Naive B cell (primary cell): ENCODE measurements around the gene DDX19B. TPM values are rescaled to one million over a fixed set of nuclear protein-coding genes. Genes with fewer than 3 reads are reported as not detected.
A peak's percentile ranks its signal among the peaks of the same experiment; 100 is the strongest.
"Not testable (repeated sequence)": the region's sequence is repeated elsewhere in the genome, so short reads cannot be mapped to it uniquely, and the experiment has no call there.

ENCODE experiments used
- ATAC-seq, 2 donors: fragments of 150-1000 bp; cut with Tn5 transposase; 2 replicates each; pipeline ENCODE4 v1.10.0; 2021; ENCODE audit warnings: low read depth in 2 of 2, mild to moderate bottlenecking in 2 of 2, moderate library complexity in 2 of 2
- DNase-seq: peaks from one replicate; pipeline ENCODE4 v3.0.0; 2022
- H3K27ac Mint-ChIP-seq, 6 donors: one replicate each; pipeline ENCODE4 v1.8.0; 2020 to 2022; ENCODE audit warnings: mild to moderate bottlenecking in 6 of 6, mixed read lengths in 6 of 6, moderate library complexity in 5 of 6, inconsistent platforms in 2 of 6
- H3K27me3 Mint-ChIP-seq, 3 donors: one replicate each; pipeline ENCODE4 v1.8.0; 2021 to 2022; ENCODE audit warnings: mixed read lengths in 3 of 3, mild to moderate bottlenecking in 1 of 3
- H3K36me3 Mint-ChIP-seq, 2 donors: one replicate each; pipeline ENCODE4 v1.8.0; 2020 to 2022; ENCODE audit warnings: mixed read lengths in 2 of 2, inconsistent platforms in 1 of 2, mild to moderate bottlenecking in 1 of 2
- H3K4me1 Mint-ChIP-seq, 3 donors: one replicate each; pipeline ENCODE4 v1.8.0; 2020 to 2022; ENCODE audit warnings: mixed read lengths in 3 of 3, inconsistent platforms in 1 of 3, mild to moderate bottlenecking in 1 of 3, moderate library complexity in 1 of 3
- H3K4me3 Mint-ChIP-seq, 8 donors: one replicate each; pipeline ENCODE4 v1.8.0; 2020 to 2022; ENCODE audit warnings: mild to moderate bottlenecking in 8 of 8, mixed read lengths in 8 of 8, moderate library complexity in 8 of 8, inconsistent platforms in 2 of 8
- H3K9me3 Mint-ChIP-seq, 7 donors: one replicate each; pipeline ENCODE4 v1.8.0; 2020 to 2022; ENCODE audit warnings: mixed read lengths in 7 of 7, mild to moderate bottlenecking in 5 of 7, inconsistent platforms in 2 of 7, moderate library complexity in 1 of 7
- polyA plus RNA-seq, 6 donors: library from polyadenylated mRNA; unstranded; fragments of 300-500 nt; fragmentation: Illumina TruSeq; gene quantifications; one replicate each; pipeline ENCODE4 v1.2.3, GENCODE V29; 2021; ENCODE audit warnings: low read depth in 6 of 6

DDX19B gene
- polyA plus RNA-seq, 6 donors from 2014 or later: 33.8 to 54.6 (median 37.8) TPM

GRCh38 chr16:70258946-70259345 lies 40.0 kb upstream of the DDX19B start:
- Mint-ChIP-seq H3K27ac (no peak overlapping the region), H3K36me3 (peaks cover 3 to 6% of the 10 kb centered on the region in 2 donors), H3K4me1 (no peaks in the 10 kb centered on the region), H3K4me3 (no peak overlapping the region), H3K9me3 (no peaks in the 10 kb centered on the region), H3K27me3 (no peaks in the 10 kb centered on the region)
- DNase-seq (no peak), ATAC-seq (no peak)

- ATAC-seq: not testable (repeated sequence)
Measured at GRCh38 chr16:70259903-70260302, 39.1 kb upstream of the DDX19B start.

GRCh38 chr16:70267516-70267915 lies 31.5 kb upstream of the DDX19B start:
- Mint-ChIP-seq H3K27me3 (no peaks in the 10 kb centered on the region), H3K9me3 (no peaks in the 10 kb centered on the region), H3K4me1 (no peaks in the 10 kb centered on the region), H3K36me3 (peaks cover 7 to 22% of the 10 kb centered on the region in 2 donors), H3K27ac (peak overlapping the region in 1 of 6 donors; percentile 51), H3K4me3 (no peak overlapping the region)
- no peak for DNase-seq
- ATAC-seq: peak in 1 of 2 donors; percentile 32

More at GRCh38 chr16:70259903-70260302, 39.1 kb upstream of the DDX19B start:
- not testable (repeated sequence) for DNase-seq, H3K36me3 Mint-ChIP-seq, H3K4me1 Mint-ChIP-seq, H3K4me3 Mint-ChIP-seq, H3K9me3 Mint-ChIP-seq, H3K27me3 Mint-ChIP-seq
- peak overlapping the region in 1 of 6 donors; percentile 9 for H3K27ac Mint-ChIP-seq

- not testable (repeated sequence) for DNase-seq, H3K4me1 Mint-ChIP-seq, H3K27me3 Mint-ChIP-seq, H3K9me3 Mint-ChIP-seq, ATAC-seq, H3K4me3 Mint-ChIP-seq
- Mint-ChIP-seq H3K36me3 (peaks cover 6 to 22% of the 10 kb centered on the region in 2 donors), H3K27ac (peak overlapping the region in 1 of 6 donors; percentile 51)
Measured at GRCh38 chr16:70267922-70268321, 31.1 kb upstream of the DDX19B start.

GRCh38 chr16:70269471-70269870 lies 29.5 kb upstream of the DDX19B start:
- H3K9me3 Mint-ChIP-seq: no peaks in the 10 kb centered on the region
- H3K27ac Mint-ChIP-seq: peak overlapping the region in 1 of 6 donors; percentile 57
- H3K36me3 Mint-ChIP-seq: peaks cover 6 to 22% of the 10 kb centered on the region in 2 donors

GRCh38 chr16:70270176-70270575 lies 28.8 kb upstream of the DDX19B start:
- H3K27ac Mint-ChIP-seq: peak overlapping the region in 1 of 6 donors; percentile 13
- DNase-seq (no peak), ATAC-seq (no peak)
- no peaks in the 10 kb centered on the region for H3K27me3 Mint-ChIP-seq
- H3K36me3 Mint-ChIP-seq: peaks cover 6 to 22% of the 10 kb centered on the region in 2 donors
- H3K4me1 Mint-ChIP-seq: peaks cover 0 to 3% (median 0%) of the 10 kb centered on the region in 3 donors
- H3K4me3 Mint-ChIP-seq: no peak overlapping the region
- H3K9me3 Mint-ChIP-seq: no peaks in the 10 kb centered on the region

More at GRCh38 chr16:70269471-70269870, 29.5 kb upstream of the DDX19B start:
- no peak overlapping the region for H3K4me3 Mint-ChIP-seq
- DNase-seq: no peak
- no peak for ATAC-seq
- H3K27me3 Mint-ChIP-seq: no peaks in the 10 kb centered on the region
- peaks cover 0 to 3% (median 0%) of the 10 kb centered on the region in 3 donors for H3K4me1 Mint-ChIP-seq

GRCh38 chr16:70271696-70272095 lies 27.3 kb upstream of the DDX19B start:
- peaks cover 0 to 3% (median 0%) of the 10 kb centered on the region in 3 donors for H3K4me1 Mint-ChIP-seq
- no peak overlapping the region for H3K27ac Mint-ChIP-seq
- H3K36me3 Mint-ChIP-seq: peaks cover 13 to 24% of the 10 kb centered on the region in 2 donors
- ATAC-seq (no peak), DNase-seq (no peak)
- H3K4me3 Mint-ChIP-seq: no peak overlapping the region
- no peaks in the 10 kb centered on the region for H3K27me3 Mint-ChIP-seq
- no peaks in the 10 kb centered on the region for H3K9me3 Mint-ChIP-seq

GRCh38 chr16:70276392-70276791 lies 22.6 kb upstream of the DDX19B start:
- ATAC-seq (no peak), DNase-seq (no peak)
- Mint-ChIP-seq H3K4me3 (no peak overlapping the region), H3K36me3 (peaks cover 11 to 13% of the 10 kb centered on the region in 2 donors), H3K9me3 (no peaks in the 10 kb centered on the region), H3K4me1 (peaks cover 0 to 3% (median 0%) of the 10 kb centered on the region in 3 donors), H3K27ac (peak overlapping the region in 1 of 6 donors; percentile 72), H3K27me3 (no peaks in the 10 kb centered on the region)

GRCh38 chr16:70287304-70287971 lies 11.5 kb upstream of the DDX19B start:
- H3K9me3 Mint-ChIP-seq, DNase-seq, ATAC-seq, H3K27me3 Mint-ChIP-seq, H3K36me3 Mint-ChIP-seq: not testable (repeated sequence)
- H3K4me1 Mint-ChIP-seq: peaks cover 17 to 24% (median 18%) of the 10 kb centered on the region in 3 donors
- H3K27ac Mint-ChIP-seq: peak overlapping the region in 1 of 6 donors; percentile 54
- peak overlapping the region; percentile 40 to 99 (median 68) for H3K4me3 Mint-ChIP-seq

GRCh38 chr16:70289229-70290094 lies 9.5 kb upstream of the DDX19B start, which contains the start of gene AARS1:
TSS of gene AARS1 (minus strand) at chr16:70289506. CDS start at chr16:70282763, 6,743 bp downstream.
- Mint-ChIP-seq H3K9me3 (no peaks in the 10 kb centered on the region), H3K27ac (peak within 1 kb of the TSS; percentile 95 to 100 (median 98)), H3K36me3 (no peaks in the 10 kb centered on the region), H3K4me3 (peak within 1 kb of the TSS; percentile 94 to 100 (median 99)), H3K4me1 (peaks cover 17 to 18% (median 18%) of the 10 kb centered on the region in 3 donors), H3K27me3 (no peaks in the 10 kb centered on the region)
- ATAC-seq: peak; percentile 98
- DNase-seq: peak; percentile 96

GRCh38 chr16:70290949-70291519 lies 8.0 kb upstream of the DDX19B start:
- Mint-ChIP-seq H3K4me3 (peak overlapping the region in 1 of 8 donors; percentile 94), H3K27ac (peak overlapping the region in 2 of 6 donors; percentile 49 to 52), H3K9me3 (no peaks in the 10 kb centered on the region), H3K27me3 (no peaks in the 10 kb centered on the region), H3K36me3 (no peaks in the 10 kb centered on the region), H3K4me1 (peaks cover 14 to 18% (median 17%) of the 10 kb centered on the region in 3 donors)
- ATAC-seq: no peak
- DNase-seq: no peak

GRCh38 chr16:70292148-70292547 lies 6.8 kb upstream of the DDX19B start:
- peak overlapping the region in 1 of 8 donors; percentile 43 for H3K4me3 Mint-ChIP-seq

GRCh38 chr16:70294385-70295025 lies 4.5 kb upstream of the DDX19B start:
- Mint-ChIP-seq H3K27me3 (no peaks in the 10 kb centered on the region), H3K9me3 (no peaks in the 10 kb centered on the region), H3K27ac (peak overlapping the region in 1 of 6 donors; percentile 72), H3K4me1 (peaks cover 11 to 18% (median 16%) of the 10 kb centered on the region in 3 donors), H3K4me3 (peak overlapping the region in 1 of 8 donors; percentile 47), H3K36me3 (no peaks in the 10 kb centered on the region)
- DNase-seq (no peak), ATAC-seq (no peak)

More at GRCh38 chr16:70292148-70292547, 6.8 kb upstream of the DDX19B start:
- H3K27me3 Mint-ChIP-seq, ATAC-seq, DNase-seq, H3K9me3 Mint-ChIP-seq, H3K36me3 Mint-ChIP-seq: not testable (repeated sequence)
- H3K27ac Mint-ChIP-seq: peak overlapping the region in 1 of 6 donors; percentile 60
- peaks cover 14 to 18% (median 17%) of the 10 kb centered on the region in 3 donors for H3K4me1 Mint-ChIP-seq
